Purkinje cell (primary cell): ENCODE measurements around the gene RSF1. TPM values are rescaled to one million over a fixed set of nuclear protein-coding genes. Genes with fewer than 3 reads are reported as not detected.

Source experiments
- polyA plus RNA-seq: library from polyadenylated mRNA; unstranded; fragments of >200 nt; fragmentation: Nextera tagmentation; gene quantifications from 2 replicates; pipeline ENCODE4 v1.2.1, GENCODE V29; 2014

Gene RSF1
- polyA plus RNA-seq = 153 and 164 TPM in 2 replicates

GRCh38 chr11:77820565-77821348 lies at the start of gene RSF1, which contains the start of gene AAMDC:
TSS of gene RSF1 (minus strand) at chr11:77820722. CDS start at chr11:77820714, 8 bp downstream.
TSS of gene AAMDC (plus strand) at chr11:77821144. CDS start at chr11:77842497, 21,353 bp downstream.

GRCh38 chr11:77637345-77638165 lies 183.0 kb downstream of the RSF1 start, which contains the start of gene CLNS1A:
TSS of gene CLNS1A (minus strand) at chr11:77637794. CDS start at chr11:77637714, 80 bp downstream.

Other genes starting within 250 kb of the RSF1 start
- gene AQP11, start 230.8 kb downstream of the RSF1 start, polyA plus RNA-seq = 10.9 and 14.2 TPM in 2 replicates
- gene CLNS1A, start 182.9 kb downstream of the RSF1 start, polyA plus RNA-seq = 120 and 148 TPM in 2 replicates
- gene AAMDC, start 422 bp upstream of the RSF1 start, polyA plus RNA-seq = 114 and 172 TPM in 2 replicates
- gene INTS4, start 173.9 kb upstream of the RSF1 start, polyA plus RNA-seq = 9.9 and 14.8 TPM in 2 replicates
- 0.79 TPM in 1 of 2 replicates, not detected in the other for gene KCTD14, start 202.6 kb upstream of the RSF1 start, polyA plus RNA-seq
- gene THRSP, start 243.1 kb upstream of the RSF1 start, polyA plus RNA-seq = not detected in 2 replicates